Measurements from ENCODE around the gene SCFD2. TPM values are rescaled to one million over a fixed set of nuclear protein-coding genes. Genes with fewer than 3 reads are reported as not detected.

The SCFD2 gene
- total and polyA plus RNA-seq, 10 of the 15 experiments (the other 5 are each of a cell fraction or from before 2014, with no cell fraction given), result 4.8 to 37.6 (median 24.9) TPM

GRCh38 chr4:52890521-52890791, 475.4 kb downstream of the SCFD2 start:
- Histone ChIP-seq H3K9me3 (replicated peaks; ENCODE audit: control insufficient read depth, insufficient read depth, low read length) (no peaks in the 10 kb centered on the region; the same call in 2 of the 3 replicates), H2AFZ (ENCODE audit: control insufficient read depth, low read depth, low read length) (no peak overlapping the region), H3K4me1 (ENCODE audit: control insufficient read depth, insufficient read depth, low read length) (no peaks in the 10 kb centered on the region), H3K4me3 (no peak overlapping the region), H4K20me1 (ENCODE audit: control insufficient read depth, insufficient read depth) (no peaks in the 10 kb centered on the region), H3K4me2 (ENCODE audit: control insufficient read depth, insufficient read depth) (no peak overlapping the region), H3K36me3 (ENCODE audit: control insufficient read depth in 2 of 2, insufficient read depth in 2 of 2, low read length in 1 of 2) (no peaks in the 10 kb centered on the region; a peak in 2 of 4 replicates), H3K27me3 (replicated peaks in 1 of 2; ENCODE audit: control insufficient read depth in 2 of 2, insufficient read depth in 2 of 2, low read length in 1 of 2) (no peaks in the 10 kb centered on the region), H3K27ac (ENCODE audit: control insufficient read depth, insufficient read depth) (no peak overlapping the region), H3K9ac (ENCODE audit: control insufficient read depth, insufficient read depth, low read length) (no peak overlapping the region), H3K79me2 (ENCODE audit: control insufficient read depth, insufficient read depth, low read length) (no peaks in the 10 kb centered on the region)
- ChIA-PET SMC1A (ENCODE audit: uncharacterized antibody, unreplicated experiment) (interaction anchor here (0.6 kb wide), 1 partner anchor 1572 kb away, joined by 3 read pairs; no protein-coding TSS in a partner anchor), POLR2A (no interaction called here), RAD21 (ENCODE audit: unreplicated experiment) (no interaction called here), CTCF (interaction anchor here (2.4 kb wide), 1 partner anchor 21 kb away, joined by 8 read pairs; no protein-coding TSS in a partner anchor)
- intact Hi-C loops (cut with micrococcal nuclease; ENCODE audit: unreplicated experiment) (no loop called here), in situ Hi-C loops (cut with MboI) (no loop called here)
- no TSS peak for BruUV-seq (replicated peaks)
- ATAC-seq (no peak), FAIRE-seq (no peak), DNase-seq (ENCODE audit: low read depth, low spot score) (no peak)
- TF ChIP-seq SMAD1 (IDR thresholded peaks at IDR 0.05; ENCODE audit: low read depth, partially characterized antibody) (no peak), BMI1 (IDR thresholded peaks at IDR 0.05; ENCODE audit: borderline replicate concordance) (no peak), USF2 (IDR thresholded peaks at IDR 0.05; ENCODE audit: borderline replicate concordance, low read depth, low read length) (no peak), ATF3 (IDR thresholded peaks at IDR 0.05; ENCODE audit: borderline replicate concordance, extremely low read depth, low read depth, low read length) (no peak), FOXK2 (IDR thresholded peaks at IDR 0.05) (no peak), RAD51 (IDR thresholded peaks at IDR 0.05) (no peak), HDAC2 (IDR thresholded peaks at IDR 0.05) (no peak), ZBED1 (IDR thresholded peaks at IDR 0.05; ENCODE audit: borderline replicate concordance) (no peak), SMARCA5 (IDR thresholded peaks at IDR 0.05) (no peak), SUZ12 (IDR thresholded peaks at IDR 0.05; ENCODE audit: unreplicated experiment) (no peak), HCFC1 (IDR thresholded peaks at IDR 0.05; ENCODE audit: low read length) (no peak), E4F1 (IDR thresholded peaks at IDR 0.05; ENCODE audit: borderline replicate concordance, partially characterized antibody) (no peak), IKZF2 (IDR thresholded peaks at IDR 0.05) (no peak), MEF2A (IDR thresholded peaks at IDR 0.05; ENCODE audit: insufficient read depth, low read depth, low read length) (no peak), EED (IDR thresholded peaks at IDR 0.05; ENCODE audit: low read depth) (no peak), SUPT20H (IDR thresholded peaks at IDR 0.05; ENCODE audit: borderline replicate concordance, control insufficient read depth, low read depth, low read length) (no peak), CUX1 (IDR thresholded peaks at IDR 0.05; ENCODE audit: insufficient replicate concordance, low read depth, low read length) (no peak), MXI1 (IDR thresholded peaks at IDR 0.05; ENCODE audit: low read depth, low read length) (no peak)
- WGBS (ENCODE audit: insufficient coverage, insufficient replicate concordance, low lambda C conversion rate, missing lambda C conversion rate), result 93% methylated on average over 1 of the region's 1 CpG
